H1 (cell line): Measurements from ENCODE around the gene PTPRT. TPM values are rescaled to one million over a fixed set of nuclear protein-coding genes. Genes with fewer than 3 reads are reported as not detected.

Experiments used
- CTCF ChIA-PET: fragments of 300-600 bp; sonication (Branson Sonifier 250); formaldehyde crosslinking; loops from one replicate; lab custom pipeline; 2021; ENCODE audit not compliant: partially characterized antibody; lab: Charles Lee
- POLR2A ChIA-PET: fragments of 300-600 bp; sonication (Branson Sonifier 250); formaldehyde crosslinking; loops from one replicate; lab custom pipeline; 2021; ENCODE audit warnings: inconsistent platforms; ENCODE audit not compliant: partially characterized antibody; lab: Charles Lee
- DNase-seq, 2 experiments: peaks; one replicate each; pipeline versions ENCODE4 v3.0.0 to v3.0.0-alpha.2; 2010 to 2022; ENCODE audit warnings: low spot score in 2 of 2, low read depth in 1 of 2, mixed read lengths in 1 of 2
- FAIRE-seq: peaks from 2 replicates; lab custom pipeline; 2011; peaks lifted over from hg19 to GRCh38; lab: Jason Lieb, UNC
- H2AFZ ChIP-seq: 2 replicates; pipeline ENCODE4 v1.8.1; 2012; ENCODE audit warnings: low read length, inconsistent platforms
- H2AK5ac ChIP-seq: 2 replicates; pipeline ENCODE4 v1.6.1; 2013; ENCODE audit warnings: low read depth, low read length
- H2BK120ac ChIP-seq: replicated peaks from 2 replicates; pipeline ENCODE3; 2013; ENCODE audit warnings: low read depth, low read length, inconsistent platforms
- H2BK12ac ChIP-seq: 2 replicates; pipeline ENCODE4 v1.6.1; 2013; ENCODE audit warnings: low read depth, low read length
- H2BK15ac ChIP-seq: 2 replicates; pipeline ENCODE4 v1.6.1; 2013; ENCODE audit warnings: low read length
- H2BK20ac ChIP-seq: 2 replicates; pipeline ENCODE4 v1.6.1; 2013; ENCODE audit warnings: low read length
- H2BK5ac ChIP-seq: 2 replicates; pipeline ENCODE4 v1.6.1; 2013; ENCODE audit warnings: low read depth, low read length
- H3K14ac ChIP-seq: 2 replicates; pipeline ENCODE4 v1.6.1; 2013; ENCODE audit warnings: inconsistent platforms; ENCODE audit not compliant: insufficient read length
- H3K18ac ChIP-seq: 2 replicates; pipeline ENCODE4 v1.6.1; 2013; ENCODE audit warnings: low read length; ENCODE audit errors: extremely low read depth
- H3K23ac ChIP-seq: 2 replicates; pipeline ENCODE4 v1.6.1; 2013; ENCODE audit warnings: inconsistent platforms; ENCODE audit not compliant: insufficient read length
- H3K23me2 ChIP-seq: 2 replicates; pipeline ENCODE4 v1.6.1; 2013; ENCODE audit warnings: low read depth, low read length
- H3K27ac ChIP-seq: 2 replicates; pipeline ENCODE4 v1.6.1; 2011; ENCODE audit warnings: low read depth, low read length, inconsistent platforms
- H3K27me3 ChIP-seq, 4 experiments: replicated peaks in 1 of 4; 1 replicate in 1 of 4; 2 replicates in 3 of 4; pipeline versions ENCODE4 v1.6.1 to v1.8.1; 2011 to 2013; ENCODE audit warnings: low read length in 3 of 4, mild to moderate bottlenecking in 3 of 4, inconsistent platforms in 2 of 4, mixed read lengths in 2 of 4, moderate library complexity in 1 of 4; ENCODE audit not compliant: control insufficient read depth in 3 of 4, insufficient read depth in 3 of 4; ENCODE audit errors: extremely low read depth in 1 of 4
- H3K36me3 ChIP-seq, 4 experiments: 2 replicates each; pipeline versions ENCODE4 v1.6.1 to v1.8.1; 2011 to 2013; ENCODE audit warnings: mild to moderate bottlenecking in 4 of 4, low read length in 3 of 4, moderate library complexity in 2 of 4, control low read depth in 1 of 4, inconsistent platforms in 1 of 4; ENCODE audit not compliant: insufficient read depth in 4 of 4, control insufficient read depth in 2 of 4
- H3K4ac ChIP-seq: replicated peaks from 2 replicates; pipeline ENCODE3; 2013; ENCODE audit warnings: low read length, low read depth, mixed read lengths, inconsistent platforms; ENCODE audit not compliant: insufficient read length
- H3K4me1 ChIP-seq, 4 experiments: replicated peaks in 1 of 4; 1 replicate in 1 of 4; 2 replicates in 3 of 4; pipeline versions ENCODE4 v1.6.1 to v1.8.1; 2011 to 2013; ENCODE audit warnings: low read length in 3 of 4, inconsistent platforms in 2 of 4, mixed read lengths in 1 of 4; ENCODE audit not compliant: insufficient read depth in 4 of 4, control insufficient read depth in 3 of 4
- H3K4me2 ChIP-seq, 2 experiments: 2 replicates each; pipeline versions ENCODE4 v1.6.1 to v1.8.1; 2011 to 2013; ENCODE audit warnings: low read depth in 2 of 2, low read length in 2 of 2, control low read depth in 1 of 2, inconsistent platforms in 1 of 2, mild to moderate bottlenecking in 1 of 2; ENCODE audit not compliant: insufficient read depth in 1 of 2
- H3K4me3 ChIP-seq, 4 experiments: fragments of 200-600, 300-600 bp in 1 of 4; sonication (generic), shearing (Covaris generic), sonication (Bioruptor Twin) in 1 of 4; 2 replicates each; pipeline versions ENCODE4 v1.5.1 to v1.8.1; 2011 to 2016; ENCODE audit warnings: low read length in 4 of 4, low read depth in 3 of 4, control low read depth in 2 of 4, inconsistent platforms in 2 of 4, mild to moderate bottlenecking in 2 of 4, mixed read lengths in 1 of 4, moderate library complexity in 1 of 4; ENCODE audit not compliant: insufficient read depth in 2 of 4; ENCODE audit errors: extremely low read depth in 1 of 4
- H3K56ac ChIP-seq: replicated peaks from 2 replicates; pipeline ENCODE3; 2013; ENCODE audit warnings: low read depth, mild to moderate bottlenecking, mixed read lengths, low read length, inconsistent platforms; ENCODE audit not compliant: insufficient read length
- H3K79me1 ChIP-seq: 2 replicates; pipeline ENCODE4 v1.6.1; 2013; ENCODE audit warnings: low read depth, low read length, control low read depth
- H3K79me2 ChIP-seq, 2 experiments: 2 replicates each; pipeline versions ENCODE4 v1.6.1 to v1.8.1; 2012 to 2013; ENCODE audit warnings: low read length in 2 of 2, mild to moderate bottlenecking in 2 of 2, inconsistent platforms in 1 of 2; ENCODE audit not compliant: insufficient read depth in 2 of 2, control insufficient read depth in 1 of 2
- H3K9ac ChIP-seq, 4 experiments: replicated peaks in 1 of 4; 1 replicate in 1 of 4; 2 replicates in 3 of 4; pipeline versions ENCODE4 v1.6.1 to v1.8.1; 2011 to 2013; ENCODE audit warnings: low read depth in 3 of 4, low read length in 3 of 4, control low read depth in 2 of 4, mild to moderate bottlenecking in 2 of 4, moderate library complexity in 2 of 4, inconsistent platforms in 1 of 4; ENCODE audit errors: extremely low read depth in 1 of 4
- H3K9me3 ChIP-seq, 2 experiments: 2 replicates each; pipeline versions ENCODE4 v1.6.1 to v1.8.1; 2012 to 2013; ENCODE audit warnings: mild to moderate bottlenecking in 2 of 2, moderate library complexity in 2 of 2, control low read depth in 1 of 2, inconsistent platforms in 1 of 2, low read depth in 1 of 2, low read length in 1 of 2, mixed read lengths in 1 of 2; ENCODE audit not compliant: insufficient read depth in 2 of 2
- H4K20me1 ChIP-seq, 2 experiments: replicated peaks in 1 of 2; 2 replicates each; pipeline versions ENCODE3 to v1.8.1; 2011 to 2013; ENCODE audit warnings: inconsistent platforms in 2 of 2, low read length in 2 of 2, mild to moderate bottlenecking in 1 of 2; ENCODE audit not compliant: insufficient read depth in 2 of 2, control insufficient read depth in 1 of 2
- H4K5ac ChIP-seq: 2 replicates; pipeline ENCODE4 v1.6.1; 2013; ENCODE audit warnings: low read length, low read depth, mixed read lengths, inconsistent platforms; ENCODE audit not compliant: insufficient read length
- H4K8ac ChIP-seq: 2 replicates; pipeline ENCODE4 v1.8.0; 2013; ENCODE audit warnings: mild to moderate bottlenecking, moderate library complexity, low read length, inconsistent platforms; ENCODE audit not compliant: insufficient read depth; ENCODE audit errors: extremely low read depth
- H4K91ac ChIP-seq: replicated peaks from 2 replicates; pipeline ENCODE3; 2013; ENCODE audit warnings: low read length, mixed read lengths, inconsistent platforms; ENCODE audit not compliant: insufficient read length
- BACH1 ChIP-seq: IDR thresholded peaks from 2 replicates; pipeline ENCODE4 v1.6.1; 2012; ENCODE audit warnings: low read length, improper control_type of control experiment
- CREB1 ChIP-seq: IDR thresholded peaks from 2 replicates; pipeline ENCODE4 v1.6.1; 2012; ENCODE audit warnings: inconsistent platforms
- HDAC6 ChIP-seq: IDR thresholded peaks from one replicate; pipeline ENCODE4 v1.7.1; 2012; ENCODE audit warnings: low read depth, mild to moderate bottlenecking, inconsistent platforms, low read length, moderate library complexity
- PHF8 ChIP-seq: fragments of 200-600 bp; sonication (generic); conservative IDR thresholded peaks from 2 replicates; pipeline ENCODE4 v1.7.1; 2012; ENCODE audit warnings: low read depth, mild to moderate bottlenecking, inconsistent platforms, low read length, moderate library complexity
- POLR2A ChIP-seq, 2 experiments: IDR thresholded peaks; 1 replicate in 1 of 2; 2 replicates in 1 of 2; pipeline ENCODE4 v1.6.1; 2011; ENCODE audit warnings: low read depth in 2 of 2, low read length in 2 of 2, mild to moderate bottlenecking in 2 of 2; ENCODE audit errors: control extremely low read depth in 1 of 2
- WGBS, 2 experiments: shearing (Covaris generic) in 1 of 2; methylation state at CpG; one replicate each; pipeline versions ENCODE4 v1.1.6 to v1.1.7; 2013 to 2015; ENCODE audit warnings: low lambda C conversion rate in 2 of 2, mixed read lengths in 2 of 2, inconsistent platforms in 1 of 2, low coverage in 1 of 2, missing lambda C conversion rate in 1 of 2; ENCODE audit not compliant: insufficient replicate concordance in 2 of 2, insufficient coverage in 1 of 2, insufficient read length in 1 of 2; ENCODE audit errors: extremely low coverage in 1 of 2, missing lambda C conversion rate in 1 of 2; 5-methylcytosine and 5-hydroxymethylcytosine counted together
- polyA plus RNA-seq, 7 experiments: library from polyadenylated mRNA; depleted of rRNA in 3 of 7; stranded (reverse) in 5 of 7; unstranded in 2 of 7; fragments of >200 nt in 5 of 7; fragments of 200-250 nt in 2 of 7; gene quantifications; 1 replicate in 5 of 7; 2 replicates in 1 of 7; 4 replicates in 1 of 7; pipeline versions ENCODE4 v1.2.1 to v1.2.3, GENCODE V29; 2011 to 2013; ENCODE audit warnings: missing spikeins in 2 of 7, mixed read lengths in 2 of 7
- total RNA-seq: library from RNA; stranded (reverse); fragmentation: NEBNext Ultra II Directional; extraction: Animal tissue kit (Norgen Biotek cat#: 25700); gene quantifications from 2 replicates; pipeline ENCODE4 v1.2.1, GENCODE V29; 2021

The PTPRT gene
- total and polyA plus RNA-seq, 2 of the 8 experiments (the other 6 are each of a cell fraction or from before 2014, with no cell fraction given), result 0.33 to 1.8 TPM

GRCh38 chr20:43137160-43137559 lies 52.5 kb downstream of the PTPRT start:
- Histone ChIP-seq H3K27me3 (no peaks in the 10 kb centered on the region), H3K4me3 (no peak overlapping the region), H2BK20ac (no peak overlapping the region), H3K79me1 (no peaks in the 10 kb centered on the region), H3K9me3 (no peaks in the 10 kb centered on the region), H3K18ac (no peak overlapping the region), H3K4ac (no peak overlapping the region), H4K8ac (no peak overlapping the region), H3K4me1 (no peaks in the 10 kb centered on the region; a peak in 1 of 7 replicates), H3K9ac (no peak overlapping the region), H3K27ac (no peak overlapping the region), H3K79me2 (no peaks in the 10 kb centered on the region), H3K4me2 (no peak overlapping the region), H3K56ac (no peak overlapping the region), H3K23me2 (no peaks in the 10 kb centered on the region), H2BK120ac (no peak overlapping the region), H2BK12ac (no peak overlapping the region), H3K14ac (no peak overlapping the region), H3K23ac (no peak overlapping the region), H2AFZ (no peak overlapping the region), H4K91ac (no peak overlapping the region), H4K20me1 (no peaks in the 10 kb centered on the region), H4K5ac (no peak overlapping the region), H2AK5ac (no peak overlapping the region), H2BK15ac (no peak overlapping the region), H2BK5ac (no peak overlapping the region), H3K36me3 (no peaks in the 10 kb centered on the region)
- TF ChIP-seq HDAC6 (no peak), CREB1 (no peak), BACH1 (no peak), PHF8 (no peak), POLR2A (IDR thresholded peaks at IDR 0.05; ENCODE audit: control extremely low read depth in 1 of 2, low read depth in 2 of 2, low read length in 2 of 2) (no peak)
- WGBS, 2 experiments, result 89% methylated on average over 1 of the region's 1 CpG; no CpG with 5 or more reads in 1 of the 2 experiments
- POLR2A ChIA-PET, result no interaction called here
- CTCF ChIA-PET, result no interaction called here
- FAIRE-seq (no peak), DNase-seq (no peak)
